ENCODE data around the gene SOD2.
"Not testable (repeated sequence)": the region's sequence is repeated elsewhere in the genome, so short reads cannot be mapped to it uniquely, and the experiment has no call there.

SOD2 gene

GRCh38 chr6:159715605-159716004, 22.6 kb upstream of the SOD2 start:
- DNase-seq: no peak

GRCh38 chr6:159715166-159715565, 22.1 kb upstream of the SOD2 start:
- no peak for DNase-seq

GRCh38 chr6:159714404-159714803, 21.4 kb upstream of the SOD2 start:
- no peak for DNase-seq

GRCh38 chr6:159713984-159714383, 20.9 kb upstream of the SOD2 start:
- DNase-seq: no peak

- not testable (repeated sequence) for DNase-seq
Measured at GRCh38 chr6:159712389-159712788, 19.3 kb upstream of the SOD2 start.

GRCh38 chr6:159710603-159711002, 17.6 kb upstream of the SOD2 start:
- DNase-seq: not testable (repeated sequence)

GRCh38 chr6:159701413-159701999, 8.5 kb upstream of the SOD2 start:
- DNase-seq: peak; percentile 98

GRCh38 chr6:159700970-159701369, 7.9 kb upstream of the SOD2 start:
- no peak for DNase-seq

- DNase-seq: peak; percentile 66
Measured at GRCh38 chr6:159695984-159696383, 2.9 kb upstream of the SOD2 start.

- DNase-seq: no peak
Measured at GRCh38 chr6:159693894-159694545, 979 bp upstream of the SOD2 start.

GRCh38 chr6:159692303-159693127, 526 bp downstream of the SOD2 start:
- DNase-seq: peak; percentile 51

GRCh38 chr6:159691963-159692287, 1.1 kb downstream of the SOD2 start:
- no peak for DNase-seq

GRCh38 chr6:159691133-159691962, 1.7 kb downstream of the SOD2 start:
- peak; percentile 90 for DNase-seq

- DNase-seq: not testable (repeated sequence)
Measured at GRCh38 chr6:159690135-159690534, 2.9 kb downstream of the SOD2 start.

- no peak for DNase-seq
Measured at GRCh38 chr6:159689001-159689400, 4.0 kb downstream of the SOD2 start.

- DNase-seq: no peak
Measured at GRCh38 chr6:159688266-159688905, 4.7 kb downstream of the SOD2 start.

- DNase-seq: no peak
Measured at GRCh38 chr6:159687341-159687740, 5.7 kb downstream of the SOD2 start.

- no peak for DNase-seq
Measured at GRCh38 chr6:159686703-159687102, 6.3 kb downstream of the SOD2 start.

GRCh38 chr6:159686040-159686439, 7.0 kb downstream of the SOD2 start:
- no peak for DNase-seq

GRCh38 chr6:159684013-159684304, 9.1 kb downstream of the SOD2 start:
- no peak for DNase-seq

GRCh38 chr6:159682810-159683209, 10.2 kb downstream of the SOD2 start:
- no peak for DNase-seq

- DNase-seq: peak; percentile 48
Measured at GRCh38 chr6:159682295-159682694, 10.7 kb downstream of the SOD2 start.

Measured in HCEC 1CT (cell line).